Measurements from ENCODE around the gene QRICH2.
"Not testable (repeated sequence)": the region's sequence is repeated elsewhere in the genome, so short reads cannot be mapped to it uniquely, and the experiment has no call there.

The QRICH2 gene

GRCh38 chr17:76244721-76245120 is 63.4 kb downstream of the QRICH2 start:
- not testable (repeated sequence) for DNase-seq

GRCh38 chr17:76243826-76244679 is 64.0 kb downstream of the QRICH2 start:
- peak; percentile 76 for DNase-seq

GRCh38 chr17:76241691-76242255 is 66.3 kb downstream of the QRICH2 start:
- DNase-seq: no peak

- DNase-seq: no peak
Measured at GRCh38 chr17:76241204-76241538, 66.9 kb downstream of the QRICH2 start.

GRCh38 chr17:76240461-76241203 is 67.4 kb downstream of the QRICH2 start, which contains the start of gene RNF157:
Gene RNF157, minus strand, starts transcription at chr17:76240493. Its CDS starts 253 bp downstream, at chr17:76240240.
- DNase-seq: peak; percentile 37

- no peak for DNase-seq
Measured at GRCh38 chr17:76239538-76240274, 68.4 kb downstream of the QRICH2 start.

GRCh38 chr17:76238847-76239537 is 69.1 kb downstream of the QRICH2 start:
- no peak for DNase-seq

- no peak for DNase-seq
Measured at GRCh38 chr17:76237859-76238313, 70.2 kb downstream of the QRICH2 start.

- DNase-seq: no peak
Measured at GRCh38 chr17:76236603-76237002, 71.5 kb downstream of the QRICH2 start.

- no peak for DNase-seq
Measured at GRCh38 chr17:76235883-76236282, 72.2 kb downstream of the QRICH2 start.

GRCh38 chr17:76234354-76234679 is 73.8 kb downstream of the QRICH2 start:
- peak; percentile 21 for DNase-seq

- DNase-seq: no peak
Measured at GRCh38 chr17:76233588-76234353, 74.3 kb downstream of the QRICH2 start.

GRCh38 chr17:76232342-76232741 is 75.7 kb downstream of the QRICH2 start:
- peak; percentile 92 for DNase-seq

- not testable (repeated sequence) for DNase-seq
Measured at GRCh38 chr17:76226749-76227148, 81.3 kb downstream of the QRICH2 start.

- not testable (repeated sequence) for DNase-seq
Measured at GRCh38 chr17:76225373-76226086, 82.5 kb downstream of the QRICH2 start.

All from fibroblast of skin of right quadriceps (primary cell).